ENCODE data around the gene PCNT. TPM values are rescaled to one million over a fixed set of nuclear protein-coding genes. Genes with fewer than 3 reads are reported as not detected.

The PCNT gene
- total and polyA plus RNA-seq, 10 of the 15 experiments (the other 5 are each of a cell fraction or from before 2014, with no cell fraction given), result 2.9 to 39.6 (median 20.5) TPM

DNA sequence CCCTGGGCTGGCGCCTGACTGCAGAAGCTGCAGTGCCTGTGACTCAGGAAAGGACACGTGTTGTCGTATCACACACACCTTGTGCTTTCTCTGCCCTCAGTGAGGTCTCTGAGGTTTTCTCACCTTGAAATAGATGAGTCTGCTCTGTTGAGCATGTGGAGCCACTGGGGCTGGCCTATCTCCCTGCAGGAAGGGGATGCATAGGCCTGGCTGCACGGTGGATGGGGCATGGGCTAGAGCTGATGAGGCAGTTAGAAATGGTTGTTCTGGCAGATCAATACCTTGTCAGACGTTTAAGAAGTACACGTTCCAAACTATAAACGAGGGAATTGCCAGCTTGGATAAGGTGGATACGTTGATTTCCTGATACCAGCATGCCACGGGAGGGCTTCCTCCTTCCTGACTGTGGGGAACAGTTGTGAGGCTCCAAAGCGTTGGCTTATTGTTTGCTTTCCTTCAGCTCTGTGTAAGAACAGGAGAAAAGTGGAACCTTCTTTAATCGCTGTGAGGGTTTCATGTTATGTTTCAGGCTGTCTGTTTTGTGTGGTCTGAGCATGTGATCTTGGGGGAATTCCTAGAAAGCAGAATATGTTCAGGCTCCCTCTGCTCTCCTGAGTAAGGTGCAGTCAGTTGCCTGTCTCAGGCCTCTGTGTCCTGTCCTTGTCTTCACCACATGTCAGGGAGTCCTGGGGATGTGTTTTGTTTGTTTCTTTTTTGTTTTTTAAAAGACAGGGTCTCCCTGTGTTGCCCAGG lies 44.8 kb downstream of the PCNT start (continued):
- TF ChIP-seq, protein P1, sequence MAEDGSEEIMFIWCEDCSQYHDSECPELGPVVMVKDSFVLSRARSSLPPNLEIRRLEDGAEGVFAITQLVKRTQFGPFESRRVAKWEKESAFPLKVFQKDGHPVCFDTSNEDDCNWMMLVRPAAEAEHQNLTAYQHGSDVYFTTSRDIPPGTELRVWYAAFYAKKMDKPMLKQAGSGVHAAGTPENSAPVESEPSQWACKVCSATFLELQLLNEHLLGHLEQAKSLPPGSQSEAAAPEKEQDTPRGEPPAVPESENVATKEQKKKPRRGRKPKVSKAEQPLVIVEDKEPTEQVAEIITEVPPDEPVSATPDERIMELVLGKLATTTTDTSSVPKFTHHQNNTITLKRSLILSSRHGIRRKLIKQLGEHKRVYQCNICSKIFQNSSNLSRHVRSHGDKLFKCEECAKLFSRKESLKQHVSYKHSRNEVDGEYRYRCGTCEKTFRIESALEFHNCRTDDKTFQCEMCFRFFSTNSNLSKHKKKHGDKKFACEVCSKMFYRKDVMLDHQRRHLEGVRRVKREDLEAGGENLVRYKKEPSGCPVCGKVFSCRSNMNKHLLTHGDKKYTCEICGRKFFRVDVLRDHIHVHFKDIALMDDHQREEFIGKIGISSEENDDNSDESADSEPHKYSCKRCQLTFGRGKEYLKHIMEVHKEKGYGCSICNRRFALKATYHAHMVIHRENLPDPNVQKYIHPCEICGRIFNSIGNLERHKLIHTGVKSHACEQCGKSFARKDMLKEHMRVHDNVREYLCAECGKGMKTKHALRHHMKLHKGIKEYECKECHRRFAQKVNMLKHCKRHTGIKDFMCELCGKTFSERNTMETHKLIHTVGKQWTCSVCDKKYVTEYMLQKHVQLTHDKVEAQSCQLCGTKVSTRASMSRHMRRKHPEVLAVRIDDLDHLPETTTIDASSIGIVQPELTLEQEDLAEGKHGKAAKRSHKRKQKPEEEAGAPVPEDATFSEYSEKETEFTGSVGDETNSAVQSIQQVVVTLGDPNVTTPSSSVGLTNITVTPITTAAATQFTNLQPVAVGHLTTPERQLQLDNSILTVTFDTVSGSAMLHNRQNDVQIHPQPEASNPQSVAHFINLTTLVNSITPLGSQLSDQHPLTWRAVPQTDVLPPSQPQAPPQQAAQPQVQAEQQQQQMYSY (CRISPR knock-in tag; IDR thresholded peaks at IDR 0.05), result no peak
- TF ChIP-seq IRF4 (IDR thresholded peaks at IDR 0.05; ENCODE audit: low read depth, low read length) (peak; percentile 62; the same call in 1 of the 2 replicates), HCFC1 (IDR thresholded peaks at IDR 0.05; ENCODE audit: low read length) (no peak), KAT2A (conservative IDR thresholded peaks at IDR 0.05; ENCODE audit: control insufficient read depth, low read depth, low read length) (no peak), PML (IDR thresholded peaks at IDR 0.05; ENCODE audit: low read length) (no peak), CREB1 (IDR thresholded peaks at IDR 0.05; ENCODE audit: low read depth) (no peak), BHLHE40 (IDR thresholded peaks at IDR 0.05; ENCODE audit: borderline replicate concordance in 1 of 2, low read depth in 2 of 2, low read length in 1 of 2) (peak; percentile 82 to 87), MEF2B (IDR thresholded peaks at IDR 0.05; ENCODE audit: partially characterized antibody, poor library complexity, severe bottlenecking) (peak; percentile 46), NR2F1 (conservative IDR thresholded peaks at IDR 0.05) (no peak), SPI1 (IDR thresholded peaks at IDR 0.05; ENCODE audit: borderline replicate concordance, insufficient read depth, low read depth, low read length) (no peak), POLR2A (IDR thresholded peaks at IDR 0.05; ENCODE audit: low read depth, low read length) (peak; percentile 65), IKZF1 (conservative IDR thresholded peaks at IDR 0.05) (peak; percentile 67), RAD51 (IDR thresholded peaks at IDR 0.05) (peak; percentile 83), NR2C1 (IDR thresholded peaks at IDR 0.05) (no peak), SMARCA5 (IDR thresholded peaks at IDR 0.05) (peak; percentile 85)
- TF ChIP-seq, protein P2, sequence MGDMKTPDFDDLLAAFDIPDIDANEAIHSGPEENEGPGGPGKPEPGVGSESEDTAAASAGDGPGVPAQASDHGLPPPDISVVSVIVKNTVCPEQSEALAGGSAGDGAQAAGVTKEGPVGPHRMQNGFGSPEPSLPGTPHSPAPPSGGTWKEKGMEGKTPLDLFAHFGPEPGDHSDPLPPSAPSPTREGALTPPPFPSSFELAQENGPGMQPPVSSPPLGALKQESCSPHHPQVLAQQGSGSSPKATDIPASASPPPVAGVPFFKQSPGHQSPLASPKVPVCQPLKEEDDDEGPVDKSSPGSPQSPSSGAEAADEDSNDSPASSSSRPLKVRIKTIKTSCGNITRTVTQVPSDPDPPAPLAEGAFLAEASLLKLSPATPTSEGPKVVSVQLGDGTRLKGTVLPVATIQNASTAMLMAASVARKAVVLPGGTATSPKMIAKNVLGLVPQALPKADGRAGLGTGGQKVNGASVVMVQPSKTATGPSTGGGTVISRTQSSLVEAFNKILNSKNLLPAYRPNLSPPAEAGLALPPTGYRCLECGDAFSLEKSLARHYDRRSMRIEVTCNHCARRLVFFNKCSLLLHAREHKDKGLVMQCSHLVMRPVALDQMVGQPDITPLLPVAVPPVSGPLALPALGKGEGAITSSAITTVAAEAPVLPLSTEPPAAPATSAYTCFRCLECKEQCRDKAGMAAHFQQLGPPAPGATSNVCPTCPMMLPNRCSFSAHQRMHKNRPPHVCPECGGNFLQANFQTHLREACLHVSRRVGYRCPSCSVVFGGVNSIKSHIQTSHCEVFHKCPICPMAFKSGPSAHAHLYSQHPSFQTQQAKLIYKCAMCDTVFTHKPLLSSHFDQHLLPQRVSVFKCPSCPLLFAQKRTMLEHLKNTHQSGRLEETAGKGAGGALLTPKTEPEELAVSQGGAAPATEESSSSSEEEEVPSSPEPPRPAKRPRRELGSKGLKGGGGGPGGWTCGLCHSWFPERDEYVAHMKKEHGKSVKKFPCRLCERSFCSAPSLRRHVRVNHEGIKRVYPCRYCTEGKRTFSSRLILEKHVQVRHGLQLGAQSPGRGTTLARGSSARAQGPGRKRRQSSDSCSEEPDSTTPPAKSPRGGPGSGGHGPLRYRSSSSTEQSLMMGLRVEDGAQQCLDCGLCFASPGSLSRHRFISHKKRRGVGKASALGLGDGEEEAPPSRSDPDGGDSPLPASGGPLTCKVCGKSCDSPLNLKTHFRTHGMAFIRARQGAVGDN (IDR thresholded peaks at IDR 0.05), result peak; percentile 88
- TF ChIP-seq, protein P3, sequence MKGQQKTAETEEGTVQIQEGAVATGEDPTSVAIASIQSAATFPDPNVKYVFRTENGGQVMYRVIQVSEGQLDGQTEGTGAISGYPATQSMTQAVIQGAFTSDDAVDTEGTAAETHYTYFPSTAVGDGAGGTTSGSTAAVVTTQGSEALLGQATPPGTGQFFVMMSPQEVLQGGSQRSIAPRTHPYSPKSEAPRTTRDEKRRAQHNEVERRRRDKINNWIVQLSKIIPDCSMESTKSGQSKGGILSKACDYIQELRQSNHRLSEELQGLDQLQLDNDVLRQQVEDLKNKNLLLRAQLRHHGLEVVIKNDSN (IDR thresholded peaks at IDR 0.05; ENCODE audit: borderline replicate concordance, extremely low read length, insufficient read depth, low read depth, low read length), result peak; percentile 27
- TF ChIP-seq, protein P4, sequence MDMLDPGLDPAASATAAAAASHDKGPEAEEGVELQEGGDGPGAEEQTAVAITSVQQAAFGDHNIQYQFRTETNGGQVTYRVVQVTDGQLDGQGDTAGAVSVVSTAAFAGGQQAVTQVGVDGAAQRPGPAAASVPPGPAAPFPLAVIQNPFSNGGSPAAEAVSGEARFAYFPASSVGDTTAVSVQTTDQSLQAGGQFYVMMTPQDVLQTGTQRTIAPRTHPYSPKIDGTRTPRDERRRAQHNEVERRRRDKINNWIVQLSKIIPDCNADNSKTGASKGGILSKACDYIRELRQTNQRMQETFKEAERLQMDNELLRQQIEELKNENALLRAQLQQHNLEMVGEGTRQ (IDR thresholded peaks at IDR 0.05; ENCODE audit: borderline replicate concordance, low read depth, low read length), result peak; percentile 41; the same call in 1 of the 2 replicates
